K562 (cell line): ENCODE measurements around the gene ZNF239. TPM values are rescaled to one million over a fixed set of nuclear protein-coding genes. Genes with fewer than 3 reads are reported as not detected.

ENCODE experiments used
- BCL6 ChIP-seq: fragments of 250-450 bp; sonication (Bioruptor Pico); IDR thresholded peaks from 2 replicates; pipeline ENCODE4 v1.4.0; 2020
- EP300 ChIP-seq: IDR thresholded peaks from 2 replicates; pipeline ENCODE4 v1.6.1; 2012; ENCODE audit warnings: low read length, improper control_type of control experiment
- FOXA3 ChIP-seq, 2 experiments: fragments of 450-650 bp in 1 of 2; sonication (generic) in 1 of 2; formaldehyde crosslinking; IDR thresholded peaks in 1 of 2; conservative IDR thresholded peaks in 1 of 2; 2 replicates each; pipeline versions ENCODE4 v1.4.0 to v1.8.0; 2020 to 2022; ENCODE audit warnings: mild to moderate bottlenecking in 2 of 2, missing genetic modification reagents in 1 of 2
- FOXK2 ChIP-seq, 2 experiments: fragments of 450-650 bp; IDR thresholded peaks in 1 of 2; conservative IDR thresholded peaks in 1 of 2; 2 replicates each; pipeline ENCODE4 v1.6.1; 2016; ENCODE audit warnings: low read depth in 2 of 2, mild to moderate bottlenecking in 1 of 2
- PHB ChIP-seq: fragments of 250-450 bp; sonication (Bioruptor Pico); IDR thresholded peaks from 2 replicates; pipeline ENCODE4 v1.5.0; 2021
- PHF21A ChIP-seq: fragments of 450-650 bp; IDR thresholded peaks from 2 replicates; pipeline ENCODE4 v1.6.1; 2017; ENCODE audit warnings: low read depth, borderline replicate concordance
- SOX6 ChIP-seq: fragments of 450-650 bp; IDR thresholded peaks from 2 replicates; pipeline ENCODE4 v1.6.1; 2014; ENCODE audit warnings: mild to moderate bottlenecking
- TCF7 ChIP-seq: sonication (generic); IDR thresholded peaks from 2 replicates; pipeline ENCODE4 v1.6.1; 2016; ENCODE audit warnings: antibody characterized with exemption, borderline replicate concordance
- TRIM28 ChIP-seq: fragments of 450-650 bp; IDR thresholded peaks from 2 replicates; pipeline ENCODE4 v1.6.1; 2017
- ZBTB17 ChIP-seq: fragments of 450-650 bp; formaldehyde crosslinking; IDR thresholded peaks from 2 replicates; pipeline ENCODE4 v1.4.0; 2020; ENCODE audit warnings: mild to moderate bottlenecking
- ZFX ChIP-seq: sonication (generic); formaldehyde crosslinking; IDR thresholded peaks from 2 replicates; pipeline ENCODE4 v1.8.0; 2022; ENCODE audit warnings: mild to moderate bottlenecking, missing genetic modification reagents, moderate library complexity
- ZNF583 ChIP-seq: fragments of 250-450 bp; sonication (Bioruptor Pico); IDR thresholded peaks from 2 replicates; pipeline ENCODE4 v1.4.0; 2020
- ZNF586 ChIP-seq: fragments of 450-650 bp; formaldehyde crosslinking; conservative IDR thresholded peaks from 2 replicates; pipeline ENCODE4 v1.4.0; 2020; ENCODE audit warnings: mild to moderate bottlenecking, moderate library complexity
- polyA plus RNA-seq, 8 experiments: library from polyadenylated mRNA; depleted of rRNA in 4 of 8; stranded (reverse) in 5 of 8; unstranded in 3 of 8; fragments of >200 nt; fragmentation: Nextera tagmentation in 2 of 8; fragmentation: Illumina TruSeq in 1 of 8; extraction: Ambion mirVana in 2 of 8; extraction: Trizol in 1 of 8; gene quantifications; 2 replicates each; pipeline versions ENCODE4 v1.2.1 to v1.2.3, GENCODE V29; 2011 to 2014; ENCODE audit warnings: inconsistent platforms in 1 of 8, missing spikeins in 1 of 8
- total RNA-seq, 7 experiments: library from RNA; depleted of rRNA in 6 of 7; stranded (reverse); fragments of >200 nt in 6 of 7; fragmentation: Illumina TruSeq in 2 of 7; extraction: Trizol in 2 of 7; gene quantifications; 2 replicates each; pipeline versions ENCODE4 v1.2.1 to v1.2.3, GENCODE V29; 2011 to 2021; ENCODE audit warnings: low replicate concordance in 1 of 7
- TF ChIP-seq, protein P1 (sequence below): fragments of 250-450 bp; sonication (Bioruptor Pico); IDR thresholded peaks from 2 replicates; pipeline ENCODE4 v1.4.0; 2020; ENCODE audit warnings: mild to moderate bottlenecking, moderate library complexity, borderline replicate concordance
- TF ChIP-seq, protein P2 (sequence below): sonication (generic); formaldehyde crosslinking; IDR thresholded peaks from 2 replicates; pipeline ENCODE4 v1.8.0; 2022; ENCODE audit warnings: mild to moderate bottlenecking, low read depth, missing genetic modification reagents
- TF ChIP-seq, protein P3 (sequence below): IDR thresholded peaks from 2 replicates; pipeline ENCODE4 v1.6.1; 2011; ENCODE audit warnings: borderline replicate concordance, low read depth, mild to moderate bottlenecking, moderate library complexity, low read length; ENCODE audit not compliant: insufficient read depth, poor library complexity, severe bottlenecking
- TF ChIP-seq, protein P4 (sequence below): sonication (generic); formaldehyde crosslinking; IDR thresholded peaks from 2 replicates; pipeline ENCODE4 v1.8.0; 2022; ENCODE audit warnings: mild to moderate bottlenecking, missing genetic modification reagents, borderline replicate concordance

The ZNF239 gene
- total and polyA plus RNA-seq, 9 of the 15 experiments (the other 6 are each of a cell fraction or from before 2014, with no cell fraction given), result 13.7 to 26.7 (median 23.4) TPM

DNA sequence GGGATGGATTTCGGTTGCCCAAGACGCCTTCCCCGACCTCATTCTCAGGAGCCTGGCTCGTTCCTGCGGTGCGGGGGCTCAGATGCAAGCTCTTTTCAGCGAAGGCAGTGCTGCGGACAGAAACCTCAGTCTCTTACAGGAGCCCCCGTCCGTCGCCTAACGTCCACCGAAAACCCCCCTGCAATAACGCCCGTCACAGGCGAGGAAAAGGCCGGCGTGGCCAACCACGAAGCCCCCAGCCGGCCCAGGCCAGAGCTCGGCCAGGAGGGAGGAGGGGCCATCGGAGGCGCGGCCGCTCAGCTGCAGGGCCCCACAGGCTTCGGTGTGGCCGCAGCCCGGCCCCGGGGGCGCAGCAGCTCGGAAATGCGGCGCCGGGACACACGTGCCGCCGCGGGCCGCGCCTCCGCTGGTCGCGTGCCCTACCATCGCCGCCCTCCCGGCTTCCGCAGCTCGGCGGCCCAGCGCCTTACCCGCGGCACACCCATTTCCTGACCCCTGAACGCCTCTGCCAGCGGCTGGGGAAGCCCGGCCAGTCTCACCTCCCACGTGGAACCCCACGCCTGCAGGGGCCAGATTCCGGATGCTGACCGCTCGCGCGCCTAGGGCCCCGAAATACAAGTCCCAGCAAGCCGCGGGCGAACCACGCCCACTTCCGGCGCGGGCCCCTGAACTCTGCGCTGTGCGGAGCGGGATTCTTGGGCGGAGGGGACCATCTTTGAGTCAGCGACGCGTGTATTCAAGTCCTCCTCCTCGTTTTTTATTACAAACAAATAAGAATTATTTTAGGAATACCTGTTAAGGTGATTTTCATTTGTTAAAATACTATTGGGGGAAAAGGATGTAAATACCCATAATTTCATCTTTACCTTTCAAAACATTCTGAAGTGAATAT is at the start of gene ZNF239 (continued):
- TF ChIP-seq, protein P1, sequence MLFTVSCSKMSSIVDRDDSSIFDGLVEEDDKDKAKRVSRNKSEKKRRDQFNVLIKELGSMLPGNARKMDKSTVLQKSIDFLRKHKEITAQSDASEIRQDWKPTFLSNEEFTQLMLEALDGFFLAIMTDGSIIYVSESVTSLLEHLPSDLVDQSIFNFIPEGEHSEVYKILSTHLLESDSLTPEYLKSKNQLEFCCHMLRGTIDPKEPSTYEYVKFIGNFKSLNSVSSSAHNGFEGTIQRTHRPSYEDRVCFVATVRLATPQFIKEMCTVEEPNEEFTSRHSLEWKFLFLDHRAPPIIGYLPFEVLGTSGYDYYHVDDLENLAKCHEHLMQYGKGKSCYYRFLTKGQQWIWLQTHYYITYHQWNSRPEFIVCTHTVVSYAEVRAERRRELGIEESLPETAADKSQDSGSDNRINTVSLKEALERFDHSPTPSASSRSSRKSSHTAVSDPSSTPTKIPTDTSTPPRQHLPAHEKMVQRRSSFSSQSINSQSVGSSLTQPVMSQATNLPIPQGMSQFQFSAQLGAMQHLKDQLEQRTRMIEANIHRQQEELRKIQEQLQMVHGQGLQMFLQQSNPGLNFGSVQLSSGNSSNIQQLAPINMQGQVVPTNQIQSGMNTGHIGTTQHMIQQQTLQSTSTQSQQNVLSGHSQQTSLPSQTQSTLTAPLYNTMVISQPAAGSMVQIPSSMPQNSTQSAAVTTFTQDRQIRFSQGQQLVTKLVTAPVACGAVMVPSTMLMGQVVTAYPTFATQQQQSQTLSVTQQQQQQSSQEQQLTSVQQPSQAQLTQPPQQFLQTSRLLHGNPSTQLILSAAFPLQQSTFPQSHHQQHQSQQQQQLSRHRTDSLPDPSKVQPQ, result peak; percentile 75; the same call in 1 of the 2 replicates
- TF ChIP-seq ZBTB17 (CRISPR knock-in tag), result 0 out of 2 replicates have a peak, but pooled peaks have one; percentile 46
- 0 out of 2 replicates have a peak, but pooled peaks have one; percentile 39 for TF ChIP-seq ZNF586 (CRISPR knock-in tag)
- TF ChIP-seq FOXA3 (CRISPR knock-in tag; conservative IDR thresholded peaks at IDR 0.05 in 1 of 2, IDR thresholded peaks at IDR 0.05 in 1 of 2), result peak in 1 of 2 experiments; percentile 89; a peak in 2 of 4 replicates
- TF ChIP-seq ZFX, result peak; percentile 82
- 0 out of 2 replicates have a peak, but pooled peaks have one; percentile 33 for TF ChIP-seq PHF21A
- TF ChIP-seq PHB (CRISPR knock-in tag), result no peak
- peak; percentile 54; the same call in 1 of the 2 replicates for TF ChIP-seq ZNF583 (CRISPR knock-in tag)
- TF ChIP-seq, protein P2, sequence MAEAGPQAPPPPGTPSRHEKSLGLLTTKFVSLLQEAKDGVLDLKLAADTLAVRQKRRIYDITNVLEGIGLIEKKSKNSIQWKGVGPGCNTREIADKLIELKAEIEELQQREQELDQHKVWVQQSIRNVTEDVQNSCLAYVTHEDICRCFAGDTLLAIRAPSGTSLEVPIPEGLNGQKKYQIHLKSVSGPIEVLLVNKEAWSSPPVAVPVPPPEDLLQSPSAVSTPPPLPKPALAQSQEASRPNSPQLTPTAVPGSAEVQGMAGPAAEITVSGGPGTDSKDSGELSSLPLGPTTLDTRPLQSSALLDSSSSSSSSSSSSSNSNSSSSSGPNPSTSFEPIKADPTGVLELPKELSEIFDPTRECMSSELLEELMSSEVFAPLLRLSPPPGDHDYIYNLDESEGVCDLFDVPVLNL (CRISPR knock-in tag), result peak; percentile 80; the same call in 1 of the 2 replicates
- TF ChIP-seq FOXK2 (conservative IDR thresholded peaks at IDR 0.05 in 1 of 2, IDR thresholded peaks at IDR 0.05 in 1 of 2; ENCODE audit: low read depth in 2 of 2), result peak; percentile 32 to 46; a peak in 1 of 4 replicates
- TF ChIP-seq BCL6 (CRISPR knock-in tag), result 0 out of 2 replicates have a peak, but pooled peaks have one; percentile 15
- TF ChIP-seq TCF7, result 0 out of 2 replicates have a peak, but pooled peaks have one; percentile 51
- TF ChIP-seq, protein P3, sequence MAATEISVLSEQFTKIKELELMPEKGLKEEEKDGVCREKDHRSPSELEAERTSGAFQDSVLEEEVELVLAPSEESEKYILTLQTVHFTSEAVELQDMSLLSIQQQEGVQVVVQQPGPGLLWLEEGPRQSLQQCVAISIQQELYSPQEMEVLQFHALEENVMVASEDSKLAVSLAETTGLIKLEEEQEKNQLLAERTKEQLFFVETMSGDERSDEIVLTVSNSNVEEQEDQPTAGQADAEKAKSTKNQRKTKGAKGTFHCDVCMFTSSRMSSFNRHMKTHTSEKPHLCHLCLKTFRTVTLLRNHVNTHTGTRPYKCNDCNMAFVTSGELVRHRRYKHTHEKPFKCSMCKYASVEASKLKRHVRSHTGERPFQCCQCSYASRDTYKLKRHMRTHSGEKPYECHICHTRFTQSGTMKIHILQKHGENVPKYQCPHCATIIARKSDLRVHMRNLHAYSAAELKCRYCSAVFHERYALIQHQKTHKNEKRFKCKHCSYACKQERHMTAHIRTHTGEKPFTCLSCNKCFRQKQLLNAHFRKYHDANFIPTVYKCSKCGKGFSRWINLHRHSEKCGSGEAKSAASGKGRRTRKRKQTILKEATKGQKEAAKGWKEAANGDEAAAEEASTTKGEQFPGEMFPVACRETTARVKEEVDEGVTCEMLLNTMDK, result peak; percentile 5
- 0 out of 2 replicates have a peak, but pooled peaks have one; percentile 62 for TF ChIP-seq SOX6
- TF ChIP-seq, protein P4, sequence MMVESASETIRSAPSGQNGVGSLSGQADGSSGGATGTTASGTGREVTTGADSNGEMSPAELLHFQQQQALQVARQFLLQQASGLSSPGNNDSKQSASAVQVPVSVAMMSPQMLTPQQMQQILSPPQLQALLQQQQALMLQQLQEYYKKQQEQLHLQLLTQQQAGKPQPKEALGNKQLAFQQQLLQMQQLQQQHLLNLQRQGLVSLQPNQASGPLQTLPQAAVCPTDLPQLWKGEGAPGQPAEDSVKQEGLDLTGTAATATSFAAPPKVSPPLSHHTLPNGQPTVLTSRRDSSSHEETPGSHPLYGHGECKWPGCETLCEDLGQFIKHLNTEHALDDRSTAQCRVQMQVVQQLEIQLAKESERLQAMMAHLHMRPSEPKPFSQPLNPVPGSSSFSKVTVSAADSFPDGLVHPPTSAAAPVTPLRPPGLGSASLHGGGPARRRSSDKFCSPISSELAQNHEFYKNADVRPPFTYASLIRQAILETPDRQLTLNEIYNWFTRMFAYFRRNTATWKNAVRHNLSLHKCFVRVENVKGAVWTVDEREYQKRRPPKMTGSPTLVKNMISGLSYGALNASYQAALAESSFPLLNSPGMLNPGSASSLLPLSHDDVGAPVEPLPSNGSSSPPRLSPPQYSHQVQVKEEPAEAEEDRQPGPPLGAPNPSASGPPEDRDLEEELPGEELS (CRISPR knock-in tag), result peak; percentile 98
- no peak for TF ChIP-seq TRIM28
- peak; percentile 3; the same call in 1 of the 2 replicates for TF ChIP-seq EP300
